Measurements from ENCODE around the gene BPIFB3.
"Not testable (repeated sequence)": the region's sequence is repeated elsewhere in the genome, so short reads cannot be mapped to it uniquely, and the experiment has no call there.

BPIFB3 gene

DNA sequence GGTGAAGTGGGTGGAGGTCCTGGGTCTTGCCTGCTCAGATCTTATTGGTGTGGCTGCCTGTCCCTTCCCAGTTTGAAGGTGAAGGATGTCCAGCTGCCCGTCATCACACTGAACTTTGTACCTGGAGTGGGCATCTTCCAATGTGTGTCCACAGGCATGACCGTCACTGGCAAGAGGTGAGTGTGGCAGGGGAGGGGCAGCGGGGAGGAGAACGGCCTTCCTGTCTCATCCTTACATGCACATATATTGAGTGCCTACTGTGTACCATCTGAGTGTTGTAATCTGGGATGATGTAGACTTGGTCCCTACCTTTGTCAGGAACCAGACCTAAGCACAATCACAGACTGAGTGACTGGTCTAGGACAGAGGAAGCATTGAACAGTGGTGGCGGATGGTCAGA lies 19.6 kb upstream of the BPIFB3 start:
- TF ChIP-seq POLR2A (IDR thresholded peaks at IDR 0.05; ENCODE audit: low read depth, low read length) (no peak), TAF1 (IDR thresholded peaks at IDR 0.05; ENCODE audit: low read depth, low read length) (no peak), POLR2AphosphoS5 (IDR thresholded peaks at IDR 0.05; ENCODE audit: low read depth, low read length) (no peak), POU2F2 (IDR thresholded peaks at IDR 0.05; ENCODE audit: low read depth, low read length) (no peak), SPI1 (IDR thresholded peaks at IDR 0.05; ENCODE audit: low read depth, low read length) (no peak), PAX5 (IDR thresholded peaks at IDR 0.05; ENCODE audit: insufficient read depth, low read length, severe bottlenecking) (no peak)
- DNase-seq (ENCODE audit: insufficient read length, low spot score) (no peak), FAIRE-seq (no peak)

DNA sequence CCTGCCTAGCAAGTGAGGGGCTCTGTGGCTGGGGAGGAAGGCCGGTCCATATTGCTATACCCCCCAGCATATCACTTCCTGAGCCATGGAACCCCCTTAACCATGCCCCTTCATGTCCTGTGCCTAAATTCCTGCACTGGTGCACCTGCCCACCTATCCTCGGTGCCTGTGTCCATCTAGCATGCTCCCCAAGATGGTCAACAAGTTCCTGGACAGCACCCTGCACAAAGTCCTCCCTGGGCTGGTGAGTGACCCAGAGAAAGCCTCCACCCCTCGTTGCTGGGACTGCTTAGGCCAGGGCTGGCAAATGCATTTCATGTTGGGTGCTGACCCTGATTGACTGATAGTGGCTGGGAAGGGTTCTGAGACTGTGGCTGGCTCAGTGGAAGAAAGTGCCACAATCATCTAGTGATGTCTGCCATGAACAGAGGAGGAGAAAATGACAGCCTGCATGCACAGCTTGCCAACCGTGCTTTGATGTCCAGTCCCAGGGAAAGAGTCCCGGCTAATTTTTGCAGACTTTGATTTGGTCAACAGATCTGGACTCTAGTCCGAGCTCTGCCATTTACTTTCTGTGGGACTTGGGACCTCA lies 18.7 kb upstream of the BPIFB3 start:
- FAIRE-seq (no peak), DNase-seq (ENCODE audit: insufficient read length, low spot score) (no peak)
- TF ChIP-seq TAF1 (IDR thresholded peaks at IDR 0.05; ENCODE audit: low read depth, low read length) = no peak
- TF ChIP-seq PAX5 (IDR thresholded peaks at IDR 0.05; ENCODE audit: insufficient read depth, low read length, severe bottlenecking) = no peak
- TF ChIP-seq POLR2AphosphoS5 (IDR thresholded peaks at IDR 0.05; ENCODE audit: low read depth, low read length) = no peak
- no peak for TF ChIP-seq POU2F2 (IDR thresholded peaks at IDR 0.05; ENCODE audit: low read depth, low read length)
- TF ChIP-seq SPI1 (IDR thresholded peaks at IDR 0.05; ENCODE audit: low read depth, low read length) = no peak
- no peak for TF ChIP-seq POLR2A (IDR thresholded peaks at IDR 0.05; ENCODE audit: low read depth, low read length)

- DNase-seq (ENCODE audit: insufficient read length, low spot score) (no peak), FAIRE-seq (no peak)
- TF ChIP-seq PAX5 (IDR thresholded peaks at IDR 0.05; ENCODE audit: insufficient read depth, low read length, severe bottlenecking) (no peak), POLR2A (IDR thresholded peaks at IDR 0.05; ENCODE audit: low read depth, low read length) (no peak)
Observed at GRCh38 chr20:33037456-33037855, 16.2 kb upstream of the BPIFB3 start.

DNA sequence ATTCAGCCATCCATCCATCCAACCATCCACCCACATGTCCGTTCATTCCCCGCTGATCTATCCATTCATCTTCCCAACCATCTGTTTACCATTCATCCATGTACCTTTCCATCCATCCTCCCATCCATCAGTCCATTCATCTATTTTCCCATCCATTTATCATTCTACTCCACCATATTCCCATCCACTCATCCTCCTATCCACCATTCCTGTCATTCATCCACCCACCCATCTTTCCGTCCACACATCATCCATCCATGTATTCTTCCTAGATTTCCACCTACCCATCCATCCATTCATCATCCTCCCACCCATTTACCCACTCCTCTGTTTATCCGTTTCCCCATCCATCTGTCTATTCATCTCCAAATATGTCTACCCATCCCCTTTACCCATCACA lies 15.5 kb upstream of the BPIFB3 start:
- DNase-seq (ENCODE audit: insufficient read length, low spot score) = no peak
- FAIRE-seq = no peak
- no peak for TF ChIP-seq SPI1 (IDR thresholded peaks at IDR 0.05; ENCODE audit: low read depth, low read length)
- no peak for TF ChIP-seq TAF1 (IDR thresholded peaks at IDR 0.05; ENCODE audit: low read depth, low read length)
- no peak for TF ChIP-seq POLR2A (IDR thresholded peaks at IDR 0.05; ENCODE audit: low read depth, low read length)
- no peak for TF ChIP-seq POLR2AphosphoS5 (IDR thresholded peaks at IDR 0.05; ENCODE audit: low read depth, low read length)
- TF ChIP-seq PAX5 (IDR thresholded peaks at IDR 0.05; ENCODE audit: insufficient read depth, low read length, severe bottlenecking) = no peak
- no peak for TF ChIP-seq POU2F2 (IDR thresholded peaks at IDR 0.05; ENCODE audit: low read depth, low read length)

- DNase-seq (ENCODE audit: insufficient read length, low spot score) = no peak
- no peak for FAIRE-seq
- no peak for TF ChIP-seq PAX5 (IDR thresholded peaks at IDR 0.05; ENCODE audit: insufficient read depth, low read length, severe bottlenecking)
- no peak for TF ChIP-seq TAF1 (IDR thresholded peaks at IDR 0.05; ENCODE audit: low read depth, low read length)
Observed at GRCh38 chr20:33042430-33042829, 11.3 kb upstream of the BPIFB3 start.

- DNase-seq (ENCODE audit: insufficient read length, low spot score) (no peak), FAIRE-seq (no peak)
- TF ChIP-seq POLR2A (IDR thresholded peaks at IDR 0.05; ENCODE audit: low read depth, low read length) (no peak), POLR2AphosphoS5 (IDR thresholded peaks at IDR 0.05; ENCODE audit: low read depth, low read length) (no peak), POU2F2 (IDR thresholded peaks at IDR 0.05; ENCODE audit: low read depth, low read length) (no peak), SPI1 (IDR thresholded peaks at IDR 0.05; ENCODE audit: low read depth, low read length) (no peak), TAF1 (IDR thresholded peaks at IDR 0.05; ENCODE audit: low read depth, low read length) (no peak), PAX5 (IDR thresholded peaks at IDR 0.05; ENCODE audit: insufficient read depth, low read length, severe bottlenecking) (no peak)
Observed at GRCh38 chr20:33042983-33043730, 10.5 kb upstream of the BPIFB3 start.

DNA sequence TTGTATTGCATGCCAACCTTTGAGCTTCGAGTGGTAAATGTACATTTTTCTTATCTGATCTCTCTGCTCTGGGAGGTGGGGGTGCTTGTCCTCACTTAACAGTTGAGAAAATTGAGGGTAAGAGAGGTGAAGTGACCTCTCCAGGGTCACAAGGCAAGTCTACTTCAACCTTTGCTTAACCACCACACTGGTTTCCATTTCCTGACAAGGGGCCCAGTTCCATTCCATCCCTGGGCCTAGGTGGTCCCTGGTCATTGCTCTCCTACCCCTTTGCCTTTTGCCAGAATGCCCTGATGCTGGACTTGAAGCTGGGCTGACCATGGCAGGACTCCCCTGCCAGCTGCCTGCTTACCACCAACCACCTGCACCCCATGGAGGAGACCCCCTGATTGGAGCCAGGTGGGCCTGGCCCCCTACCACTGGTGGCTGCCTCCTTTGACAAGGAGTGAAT lies 9.9 kb upstream of the BPIFB3 start:
- FAIRE-seq (no peak), DNase-seq (ENCODE audit: insufficient read length, low spot score) (no peak)
- no peak for TF ChIP-seq POLR2AphosphoS5 (IDR thresholded peaks at IDR 0.05; ENCODE audit: low read depth, low read length)
- TF ChIP-seq POLR2A (IDR thresholded peaks at IDR 0.05; ENCODE audit: low read depth, low read length) = no peak
- TF ChIP-seq SPI1 (IDR thresholded peaks at IDR 0.05; ENCODE audit: low read depth, low read length) = no peak
- no peak for TF ChIP-seq TAF1 (IDR thresholded peaks at IDR 0.05; ENCODE audit: low read depth, low read length)
- no peak for TF ChIP-seq POU2F2 (IDR thresholded peaks at IDR 0.05; ENCODE audit: low read depth, low read length)
- TF ChIP-seq PAX5 (IDR thresholded peaks at IDR 0.05; ENCODE audit: insufficient read depth, low read length, severe bottlenecking) = no peak

DNA sequence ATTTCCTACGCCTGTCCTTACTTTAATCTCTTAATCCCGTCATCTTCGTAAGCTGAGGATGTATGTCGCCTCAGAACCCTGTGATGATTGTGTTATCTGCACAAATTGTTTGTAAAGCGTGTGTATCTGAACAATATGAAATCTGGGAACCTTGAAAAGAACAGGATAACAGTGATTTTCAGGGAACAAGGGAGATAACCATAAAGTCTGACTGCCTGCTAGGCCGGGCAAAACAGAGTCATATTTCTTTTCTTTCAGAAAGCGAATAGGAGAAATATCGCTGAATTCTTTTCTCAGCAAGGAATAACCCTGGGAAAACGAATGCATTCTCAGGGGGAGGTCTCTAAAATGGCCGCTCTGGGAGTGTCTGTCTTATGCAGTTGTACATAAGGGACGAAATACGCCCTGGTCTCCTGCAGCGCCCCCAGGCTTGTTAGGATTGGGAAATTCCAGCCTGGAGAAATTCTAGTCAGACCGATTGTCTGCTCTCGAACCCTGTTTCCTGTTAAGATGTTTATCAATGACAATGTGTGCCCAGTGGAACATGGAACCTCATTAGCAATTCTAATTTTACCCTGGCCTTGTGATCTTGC lies 8.5 kb upstream of the BPIFB3 start:
- DNase-seq (ENCODE audit: insufficient read length, low spot score); FAIRE-seq: not testable (repeated sequence)

GRCh38 chr20:33046412-33046811 lies 7.3 kb upstream of the BPIFB3 start:
- FAIRE-seq = no peak
- no peak for DNase-seq (ENCODE audit: insufficient read length, low spot score)
- TF ChIP-seq POLR2AphosphoS5 (IDR thresholded peaks at IDR 0.05; ENCODE audit: low read depth, low read length) = no peak
- no peak for TF ChIP-seq PAX5 (IDR thresholded peaks at IDR 0.05; ENCODE audit: insufficient read depth, low read length, severe bottlenecking)
- no peak for TF ChIP-seq SPI1 (IDR thresholded peaks at IDR 0.05; ENCODE audit: low read depth, low read length)
- no peak for TF ChIP-seq POLR2A (IDR thresholded peaks at IDR 0.05; ENCODE audit: low read depth, low read length)
- no peak for TF ChIP-seq TAF1 (IDR thresholded peaks at IDR 0.05; ENCODE audit: low read depth, low read length)
- TF ChIP-seq POU2F2 (IDR thresholded peaks at IDR 0.05; ENCODE audit: low read depth, low read length) = no peak

DNA sequence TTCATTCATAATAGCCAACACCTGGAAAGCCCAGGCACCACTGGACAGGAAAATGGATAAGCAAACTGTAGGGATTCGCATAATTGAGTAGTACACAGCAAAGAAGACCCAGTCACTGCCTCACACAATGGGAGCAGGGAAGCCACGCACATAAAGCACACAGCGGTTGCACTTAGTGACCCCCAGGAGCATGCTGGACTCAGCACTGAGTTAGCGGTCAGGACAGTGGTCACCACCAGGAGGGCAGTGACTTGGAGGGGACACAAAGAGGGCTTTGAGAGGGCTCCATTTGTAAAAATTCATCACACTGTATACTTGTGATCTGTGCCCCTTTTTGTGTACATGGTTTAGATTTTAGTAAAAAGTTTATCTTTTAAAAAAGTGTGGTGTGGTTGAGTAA lies 2.4 kb upstream of the BPIFB3 start:
- no peak for FAIRE-seq
- TF ChIP-seq POLR2A (IDR thresholded peaks at IDR 0.05; ENCODE audit: low read depth, low read length) (no peak), POU2F2 (IDR thresholded peaks at IDR 0.05; ENCODE audit: low read depth, low read length) (no peak), SPI1 (IDR thresholded peaks at IDR 0.05; ENCODE audit: low read depth, low read length) (no peak), TAF1 (IDR thresholded peaks at IDR 0.05; ENCODE audit: low read depth, low read length) (no peak), POLR2AphosphoS5 (IDR thresholded peaks at IDR 0.05; ENCODE audit: low read depth, low read length) (no peak), PAX5 (IDR thresholded peaks at IDR 0.05; ENCODE audit: insufficient read depth, low read length, severe bottlenecking) (no peak)
- DNase-seq (ENCODE audit: insufficient read length, low spot score) = no peak
